ENCODE data around the gene PARVB. TPM values are rescaled to one million over a fixed set of nuclear protein-coding genes. Genes with fewer than 3 reads are reported as not detected.

PARVB gene
- total and polyA plus RNA-seq, 12 donors = 46.7 to 201 (median 91.2) TPM

- H3K36me3 ChIP-seq = no peaks in the 10 kb centered on the region
- peak overlapping the region; percentile 71 to 98 (median 84) for H3K27ac ChIP-seq
- ATAC-seq (no peak), DNase-seq (no peak)
- H3K27me3 ChIP-seq = no peaks in the 10 kb centered on the region
- intact Hi-C loops (cut with DNase I) = no loop called here
- H3K9me3 ChIP-seq = peaks cover 0 to 4% (median 0%) of the 10 kb centered on the region in 11 donors
- TF ChIP-seq CTCF (IDR thresholded peaks at IDR 0.05) = no peak
- no peak overlapping the region for H3K4me3 ChIP-seq
- WGBS, 2 donors = 93 to 94% methylated on average over 18 of the region's 18 CpGs
- H3K4me1 ChIP-seq = peaks cover 8 to 90% (median 76%) of the 10 kb centered on the region in 9 donors
These were observed 6.1 kb downstream of the PARVB start for GRCh38 chr22:44030051-44030701.

- no peak for ATAC-seq
- H3K27ac ChIP-seq = peak overlapping the region; percentile 71 to 98 (median 84)
These were observed 6.6 kb downstream of the PARVB start for GRCh38 chr22:44030702-44031082.

GRCh38 chr22:44031158-44031952, 7.3 kb downstream of the PARVB start:
- Histone ChIP-seq H3K27ac (peak overlapping the region; percentile 71 to 98 (median 84)), H3K4me1 (peaks cover 8 to 78% (median 64%) of the 10 kb centered on the region in 9 donors), H3K36me3 (no peaks in the 10 kb centered on the region), H3K9me3 (peaks cover 0 to 4% (median 0%) of the 10 kb centered on the region in 11 donors), H3K4me3 (no peak overlapping the region), H3K27me3 (no peaks in the 10 kb centered on the region)
- DNase-seq = no peak
- intact Hi-C loops (cut with DNase I) = no loop called here
- 61 to 75% methylated on average over 21 of the region's 21 CpGs for WGBS, 2 donors
- no peak for TF ChIP-seq CTCF (IDR thresholded peaks at IDR 0.05)
- peak in 5 of 8 donors; percentile 2 to 39 (median 24) for ATAC-seq

More at GRCh38 chr22:44030702-44031082, 6.6 kb downstream of the PARVB start:
- H3K36me3 ChIP-seq = no peaks in the 10 kb centered on the region
- TF ChIP-seq CTCF (IDR thresholded peaks at IDR 0.05) = no peak
- H3K4me3 ChIP-seq = no peak overlapping the region
- H3K4me1 ChIP-seq = peaks cover 8 to 85% (median 71%) of the 10 kb centered on the region in 9 donors
- no peak for DNase-seq
- no peaks in the 10 kb centered on the region for H3K27me3 ChIP-seq
- H3K9me3 ChIP-seq = peaks cover 0 to 4% (median 0%) of the 10 kb centered on the region in 11 donors
- intact Hi-C loops (cut with DNase I) = no loop called here
- WGBS, 2 donors = 60 to 64% methylated on average over 8 of the region's 8 CpGs

- TF ChIP-seq CTCF (IDR thresholded peaks at IDR 0.05) = no peak
- 84 to 87% methylated on average over 14 of the region's 14 CpGs for WGBS, 2 donors
- DNase-seq (no peak), ATAC-seq (peak in 4 of 8 donors; percentile 24 to 43 (median 40))
- peak overlapping the region in 8 of 10 donors; percentile 3 to 98 (median 94) for H3K27ac ChIP-seq
- H3K4me1 ChIP-seq = peaks cover 6 to 79% (median 59%) of the 10 kb centered on the region in 9 donors
- no peaks in the 10 kb centered on the region for H3K27me3 ChIP-seq
- intact Hi-C loops (cut with DNase I) = no loop called here
- H3K4me3 ChIP-seq = no peak overlapping the region
- no peaks in the 10 kb centered on the region for H3K36me3 ChIP-seq
- peaks cover 0 to 4% (median 0%) of the 10 kb centered on the region in 11 donors for H3K9me3 ChIP-seq
These were observed 8.1 kb downstream of the PARVB start for GRCh38 chr22:44032126-44032730.

Data from heart right ventricle (tissue), 16 donors.